ENCODE results near the gene ATP9A.
"Not testable (repeated sequence)": the region's sequence is repeated elsewhere in the genome, so short reads cannot be mapped to it uniquely, and the experiment has no call there.

The ATP9A gene

GRCh38 chr20:51767867-51768758 lies at the start of gene ATP9A:
TSS of gene ATP9A (minus strand) at chr20:51768390. CDS start at chr20:51768369, 21 bp downstream.
- in situ Hi-C loops (cut with HindIII; ENCODE audit: low pct_ligation_motif_present, low pct_unique_long_range_greater_than_20kb, low sequenced_read_pairs) = no loop called here
- no peak for DNase-seq

- in situ Hi-C loops (cut with HindIII; ENCODE audit: low pct_ligation_motif_present, low pct_unique_long_range_greater_than_20kb, low sequenced_read_pairs) = not testable (repeated sequence)
Observed at GRCh38 chr20:51816856-51817255, 48.7 kb upstream of the ATP9A start.

GRCh38 chr20:51815383-51816076 lies 47.3 kb upstream of the ATP9A start:
- in situ Hi-C loops (cut with HindIII; ENCODE audit: low pct_ligation_motif_present, low pct_unique_long_range_greater_than_20kb, low sequenced_read_pairs) = no loop called here
- no peak for DNase-seq

More at GRCh38 chr20:51816856-51817255, 48.7 kb upstream of the ATP9A start:
- DNase-seq = not testable (repeated sequence)

GRCh38 chr20:51812861-51813260 lies 44.7 kb upstream of the ATP9A start:
- in situ Hi-C loops (cut with HindIII; ENCODE audit: low pct_ligation_motif_present, low pct_unique_long_range_greater_than_20kb, low sequenced_read_pairs) = no loop called here
- no peak for DNase-seq

GRCh38 chr20:51811514-51812128 lies 43.4 kb upstream of the ATP9A start:
- in situ Hi-C loops (cut with HindIII; ENCODE audit: low pct_ligation_motif_present, low pct_unique_long_range_greater_than_20kb, low sequenced_read_pairs) = no loop called here
- DNase-seq = no peak

GRCh38 chr20:51811042-51811355 lies 42.8 kb upstream of the ATP9A start:
- in situ Hi-C loops (cut with HindIII; ENCODE audit: low pct_ligation_motif_present, low pct_unique_long_range_greater_than_20kb, low sequenced_read_pairs) = no loop called here
- no peak for DNase-seq

- in situ Hi-C loops (cut with HindIII; ENCODE audit: low pct_ligation_motif_present, low pct_unique_long_range_greater_than_20kb, low sequenced_read_pairs) = no loop called here
- DNase-seq = no peak
Observed at GRCh38 chr20:51810155-51811041, 42.2 kb upstream of the ATP9A start.

- DNase-seq = no peak
- in situ Hi-C loops (cut with HindIII; ENCODE audit: low pct_ligation_motif_present, low pct_unique_long_range_greater_than_20kb, low sequenced_read_pairs) = no loop called here
Observed at GRCh38 chr20:51807720-51808250, 39.6 kb upstream of the ATP9A start.

- in situ Hi-C loops (cut with HindIII; ENCODE audit: low pct_ligation_motif_present, low pct_unique_long_range_greater_than_20kb, low sequenced_read_pairs) = no loop called here
- no peak for DNase-seq
Observed at GRCh38 chr20:51804754-51805153, 36.6 kb upstream of the ATP9A start.

- in situ Hi-C loops (cut with HindIII; ENCODE audit: low pct_ligation_motif_present, low pct_unique_long_range_greater_than_20kb, low sequenced_read_pairs) = no loop called here
- DNase-seq = no peak
Observed at GRCh38 chr20:51803148-51803854, 35.1 kb upstream of the ATP9A start.

- DNase-seq = no peak
- in situ Hi-C loops (cut with HindIII; ENCODE audit: low pct_ligation_motif_present, low pct_unique_long_range_greater_than_20kb, low sequenced_read_pairs) = no loop called here
Observed at GRCh38 chr20:51802170-51802751, 34.1 kb upstream of the ATP9A start, which contains the start of gene SALL4. TSS of gene SALL4 (minus strand) at chr20:51802521. CDS start at chr20:51802408, 113 bp downstream.

- DNase-seq = no peak
- in situ Hi-C loops (cut with HindIII; ENCODE audit: low pct_ligation_motif_present, low pct_unique_long_range_greater_than_20kb, low sequenced_read_pairs) = no loop called here
Observed at GRCh38 chr20:51801823-51802123, 33.6 kb upstream of the ATP9A start.

GRCh38 chr20:51801122-51801822 lies 33.1 kb upstream of the ATP9A start:
- DNase-seq = no peak
- in situ Hi-C loops (cut with HindIII; ENCODE audit: low pct_ligation_motif_present, low pct_unique_long_range_greater_than_20kb, low sequenced_read_pairs) = no loop called here

GRCh38 chr20:51800872-51801121 lies 32.6 kb upstream of the ATP9A start:
- in situ Hi-C loops (cut with HindIII; ENCODE audit: low pct_ligation_motif_present, low pct_unique_long_range_greater_than_20kb, low sequenced_read_pairs) = no loop called here
- no peak for DNase-seq

GRCh38 chr20:51800060-51800871 lies 32.1 kb upstream of the ATP9A start:
- peak; percentile 32 for DNase-seq
- in situ Hi-C loops (cut with HindIII; ENCODE audit: low pct_ligation_motif_present, low pct_unique_long_range_greater_than_20kb, low sequenced_read_pairs) = no loop called here

- no peak for DNase-seq
- in situ Hi-C loops (cut with HindIII; ENCODE audit: low pct_ligation_motif_present, low pct_unique_long_range_greater_than_20kb, low sequenced_read_pairs) = no loop called here
Observed at GRCh38 chr20:51799401-51799860, 31.2 kb upstream of the ATP9A start.

Data from ACHN (cell line).